H1 (cell line): ENCODE measurements around the gene FMNL2. TPM values are rescaled to one million over a fixed set of nuclear protein-coding genes. Genes with fewer than 3 reads are reported as not detected.

Source experiments
- CTCF ChIA-PET: fragments of 300-600 bp; sonication (Branson Sonifier 250); formaldehyde crosslinking; loops from one replicate; lab custom pipeline; 2021; ENCODE audit not compliant: partially characterized antibody; lab: Charles Lee
- POLR2A ChIA-PET: fragments of 300-600 bp; sonication (Branson Sonifier 250); formaldehyde crosslinking; loops from one replicate; lab custom pipeline; 2021; ENCODE audit warnings: inconsistent platforms; ENCODE audit not compliant: partially characterized antibody; lab: Charles Lee
- DNase-seq, 2 experiments: peaks; one replicate each; pipeline versions ENCODE4 v3.0.0 to v3.0.0-alpha.2; 2010 to 2022; ENCODE audit warnings: low spot score in 2 of 2, low read depth in 1 of 2, mixed read lengths in 1 of 2
- FAIRE-seq: peaks from 2 replicates; lab custom pipeline; 2011; peaks lifted over from hg19 to GRCh38; lab: Jason Lieb, UNC
- H2AFZ ChIP-seq: 2 replicates; pipeline ENCODE4 v1.8.1; 2012; ENCODE audit warnings: low read length, inconsistent platforms
- H2AK5ac ChIP-seq: 2 replicates; pipeline ENCODE4 v1.6.1; 2013; ENCODE audit warnings: low read depth, low read length
- H2BK120ac ChIP-seq: replicated peaks from 2 replicates; pipeline ENCODE3; 2013; ENCODE audit warnings: low read depth, low read length, inconsistent platforms
- H2BK12ac ChIP-seq: 2 replicates; pipeline ENCODE4 v1.6.1; 2013; ENCODE audit warnings: low read depth, low read length
- H2BK15ac ChIP-seq: 2 replicates; pipeline ENCODE4 v1.6.1; 2013; ENCODE audit warnings: low read length
- H2BK20ac ChIP-seq: 2 replicates; pipeline ENCODE4 v1.6.1; 2013; ENCODE audit warnings: low read length
- H2BK5ac ChIP-seq: 2 replicates; pipeline ENCODE4 v1.6.1; 2013; ENCODE audit warnings: low read depth, low read length
- H3K14ac ChIP-seq: 2 replicates; pipeline ENCODE4 v1.6.1; 2013; ENCODE audit warnings: inconsistent platforms; ENCODE audit not compliant: insufficient read length
- H3K18ac ChIP-seq: 2 replicates; pipeline ENCODE4 v1.6.1; 2013; ENCODE audit warnings: low read length; ENCODE audit errors: extremely low read depth
- H3K23ac ChIP-seq: 2 replicates; pipeline ENCODE4 v1.6.1; 2013; ENCODE audit warnings: inconsistent platforms; ENCODE audit not compliant: insufficient read length
- H3K23me2 ChIP-seq: 2 replicates; pipeline ENCODE4 v1.6.1; 2013; ENCODE audit warnings: low read depth, low read length
- H3K27ac ChIP-seq: 2 replicates; pipeline ENCODE4 v1.6.1; 2011; ENCODE audit warnings: low read depth, low read length, inconsistent platforms
- H3K27me3 ChIP-seq, 4 experiments: replicated peaks in 1 of 4; 1 replicate in 1 of 4; 2 replicates in 3 of 4; pipeline versions ENCODE4 v1.6.1 to v1.8.1; 2011 to 2013; ENCODE audit warnings: low read length in 3 of 4, mild to moderate bottlenecking in 3 of 4, inconsistent platforms in 2 of 4, mixed read lengths in 2 of 4, moderate library complexity in 1 of 4; ENCODE audit not compliant: control insufficient read depth in 3 of 4, insufficient read depth in 3 of 4; ENCODE audit errors: extremely low read depth in 1 of 4
- H3K36me3 ChIP-seq, 4 experiments: 2 replicates each; pipeline versions ENCODE4 v1.6.1 to v1.8.1; 2011 to 2013; ENCODE audit warnings: mild to moderate bottlenecking in 4 of 4, low read length in 3 of 4, moderate library complexity in 2 of 4, control low read depth in 1 of 4, inconsistent platforms in 1 of 4; ENCODE audit not compliant: insufficient read depth in 4 of 4, control insufficient read depth in 2 of 4
- H3K4ac ChIP-seq: replicated peaks from 2 replicates; pipeline ENCODE3; 2013; ENCODE audit warnings: low read length, low read depth, mixed read lengths, inconsistent platforms; ENCODE audit not compliant: insufficient read length
- H3K4me1 ChIP-seq, 4 experiments: replicated peaks in 1 of 4; 1 replicate in 1 of 4; 2 replicates in 3 of 4; pipeline versions ENCODE4 v1.6.1 to v1.8.1; 2011 to 2013; ENCODE audit warnings: low read length in 3 of 4, inconsistent platforms in 2 of 4, mixed read lengths in 1 of 4; ENCODE audit not compliant: insufficient read depth in 4 of 4, control insufficient read depth in 3 of 4
- H3K4me2 ChIP-seq, 2 experiments: 2 replicates each; pipeline versions ENCODE4 v1.6.1 to v1.8.1; 2011 to 2013; ENCODE audit warnings: low read depth in 2 of 2, low read length in 2 of 2, control low read depth in 1 of 2, inconsistent platforms in 1 of 2, mild to moderate bottlenecking in 1 of 2; ENCODE audit not compliant: insufficient read depth in 1 of 2
- H3K4me3 ChIP-seq, 4 experiments: fragments of 200-600, 300-600 bp in 1 of 4; sonication (generic), shearing (Covaris generic), sonication (Bioruptor Twin) in 1 of 4; 2 replicates each; pipeline versions ENCODE4 v1.5.1 to v1.8.1; 2011 to 2016; ENCODE audit warnings: low read length in 4 of 4, low read depth in 3 of 4, control low read depth in 2 of 4, inconsistent platforms in 2 of 4, mild to moderate bottlenecking in 2 of 4, mixed read lengths in 1 of 4, moderate library complexity in 1 of 4; ENCODE audit not compliant: insufficient read depth in 2 of 4; ENCODE audit errors: extremely low read depth in 1 of 4
- H3K56ac ChIP-seq: replicated peaks from 2 replicates; pipeline ENCODE3; 2013; ENCODE audit warnings: low read depth, mild to moderate bottlenecking, mixed read lengths, low read length, inconsistent platforms; ENCODE audit not compliant: insufficient read length
- H3K79me1 ChIP-seq: 2 replicates; pipeline ENCODE4 v1.6.1; 2013; ENCODE audit warnings: low read depth, low read length, control low read depth
- H3K79me2 ChIP-seq, 2 experiments: 2 replicates each; pipeline versions ENCODE4 v1.6.1 to v1.8.1; 2012 to 2013; ENCODE audit warnings: low read length in 2 of 2, mild to moderate bottlenecking in 2 of 2, inconsistent platforms in 1 of 2; ENCODE audit not compliant: insufficient read depth in 2 of 2, control insufficient read depth in 1 of 2
- H3K9ac ChIP-seq, 4 experiments: replicated peaks in 1 of 4; 1 replicate in 1 of 4; 2 replicates in 3 of 4; pipeline versions ENCODE4 v1.6.1 to v1.8.1; 2011 to 2013; ENCODE audit warnings: low read depth in 3 of 4, low read length in 3 of 4, control low read depth in 2 of 4, mild to moderate bottlenecking in 2 of 4, moderate library complexity in 2 of 4, inconsistent platforms in 1 of 4; ENCODE audit errors: extremely low read depth in 1 of 4
- H3K9me3 ChIP-seq, 2 experiments: 2 replicates each; pipeline versions ENCODE4 v1.6.1 to v1.8.1; 2012 to 2013; ENCODE audit warnings: mild to moderate bottlenecking in 2 of 2, moderate library complexity in 2 of 2, control low read depth in 1 of 2, inconsistent platforms in 1 of 2, low read depth in 1 of 2, low read length in 1 of 2, mixed read lengths in 1 of 2; ENCODE audit not compliant: insufficient read depth in 2 of 2
- H4K20me1 ChIP-seq, 2 experiments: replicated peaks in 1 of 2; 2 replicates each; pipeline versions ENCODE3 to v1.8.1; 2011 to 2013; ENCODE audit warnings: inconsistent platforms in 2 of 2, low read length in 2 of 2, mild to moderate bottlenecking in 1 of 2; ENCODE audit not compliant: insufficient read depth in 2 of 2, control insufficient read depth in 1 of 2
- H4K5ac ChIP-seq: 2 replicates; pipeline ENCODE4 v1.6.1; 2013; ENCODE audit warnings: low read length, low read depth, mixed read lengths, inconsistent platforms; ENCODE audit not compliant: insufficient read length
- H4K8ac ChIP-seq: 2 replicates; pipeline ENCODE4 v1.8.0; 2013; ENCODE audit warnings: mild to moderate bottlenecking, moderate library complexity, low read length, inconsistent platforms; ENCODE audit not compliant: insufficient read depth; ENCODE audit errors: extremely low read depth
- H4K91ac ChIP-seq: replicated peaks from 2 replicates; pipeline ENCODE3; 2013; ENCODE audit warnings: low read length, mixed read lengths, inconsistent platforms; ENCODE audit not compliant: insufficient read length
- CEBPB ChIP-seq: IDR thresholded peaks from 2 replicates; pipeline ENCODE4 v1.6.1; 2012; ENCODE audit warnings: low read depth, low read length
- EGR1 ChIP-seq: IDR thresholded peaks from 2 replicates; pipeline ENCODE4 v1.6.1; 2011; ENCODE audit warnings: low read depth, low read length, borderline replicate concordance
- FOSL1 ChIP-seq: IDR thresholded peaks from 2 replicates; pipeline ENCODE4 v1.6.1; 2011; ENCODE audit warnings: mild to moderate bottlenecking, low read depth, low read length, moderate library complexity; ENCODE audit not compliant: insufficient read depth
- RAD21 ChIP-seq, 2 experiments: IDR thresholded peaks in 1 of 2; conservative IDR thresholded peaks in 1 of 2; 2 replicates each; pipeline ENCODE4 v1.6.1; 2011; ENCODE audit warnings: low read depth in 2 of 2, low read length in 2 of 2, improper control_type of control experiment in 1 of 2, inconsistent platforms in 1 of 2, mild to moderate bottlenecking in 1 of 2, moderate library complexity in 1 of 2
- RNF2 ChIP-seq: fragments of 200-900, 300-1000 bp; sonication (generic); IDR thresholded peaks from 2 replicates; pipeline ENCODE4 v1.7.1; 2016; ENCODE audit warnings: borderline replicate concordance, low read depth, mild to moderate bottlenecking, antibody characterized with exemption, low read length; ENCODE audit not compliant: poor library complexity, severe bottlenecking; ENCODE audit errors: missing control alignments
- WGBS, 2 experiments: shearing (Covaris generic) in 1 of 2; methylation state at CpG; one replicate each; pipeline versions ENCODE4 v1.1.6 to v1.1.7; 2013 to 2015; ENCODE audit warnings: low lambda C conversion rate in 2 of 2, mixed read lengths in 2 of 2, inconsistent platforms in 1 of 2, low coverage in 1 of 2, missing lambda C conversion rate in 1 of 2; ENCODE audit not compliant: insufficient replicate concordance in 2 of 2, insufficient coverage in 1 of 2, insufficient read length in 1 of 2; ENCODE audit errors: extremely low coverage in 1 of 2, missing lambda C conversion rate in 1 of 2; 5-methylcytosine and 5-hydroxymethylcytosine counted together
- polyA plus RNA-seq, 7 experiments: library from polyadenylated mRNA; depleted of rRNA in 3 of 7; stranded (reverse) in 5 of 7; unstranded in 2 of 7; fragments of >200 nt in 5 of 7; fragments of 200-250 nt in 2 of 7; gene quantifications; 1 replicate in 5 of 7; 2 replicates in 1 of 7; 4 replicates in 1 of 7; pipeline versions ENCODE4 v1.2.1 to v1.2.3, GENCODE V29; 2011 to 2013; ENCODE audit warnings: missing spikeins in 2 of 7, mixed read lengths in 2 of 7
- total RNA-seq: library from RNA; stranded (reverse); fragmentation: NEBNext Ultra II Directional; extraction: Animal tissue kit (Norgen Biotek cat#: 25700); gene quantifications from 2 replicates; pipeline ENCODE4 v1.2.1, GENCODE V29; 2021

FMNL2 gene
- total and polyA plus RNA-seq, 2 of the 8 experiments (the other 6 are each of a cell fraction or from before 2014, with no cell fraction given) = 15.5 to 45.1 TPM

GRCh38 chr2:152405206-152406118 lies 70.5 kb downstream of the FMNL2 start:
- Histone ChIP-seq H3K79me1 (peaks cover 13% of the 10 kb centered on the region), H3K23me2 (no peaks in the 10 kb centered on the region), H3K14ac (no peak overlapping the region), H2BK15ac (no peak overlapping the region), H3K18ac (no peak overlapping the region), H4K8ac (no peak overlapping the region), H3K4me1 (peaks cover 4 to 12% (median 9%) of the 10 kb centered on the region in 4 experiments; a peak in 5 of 7 replicates), H2BK120ac (no peak overlapping the region), H3K79me2 (peaks cover 0 to 89% of the 10 kb centered on the region in 2 experiments; a peak in 3 of 4 replicates), H3K56ac (no peak overlapping the region), H2BK12ac (no peak overlapping the region), H3K9ac (no peak overlapping the region), H2BK5ac (no peak overlapping the region), H2BK20ac (no peak overlapping the region), H3K23ac (no peak overlapping the region), H4K20me1 (peaks cover 3 to 10% of the 10 kb centered on the region in 2 experiments), H3K9me3 (no peaks in the 10 kb centered on the region), H4K91ac (no peak overlapping the region), H3K36me3 (no peaks in the 10 kb centered on the region), H2AK5ac (no peak overlapping the region), H3K27ac (no peak overlapping the region), H2AFZ (no peak overlapping the region), H3K27me3 (no peaks in the 10 kb centered on the region), H3K4me3 (no peak overlapping the region), H3K4me2 (0 out of 4 replicates have a peak overlapping the region, but pooled peaks of 1 of the 2 experiments have one; percentile 5), H3K4ac (no peak overlapping the region), H4K5ac (no peak overlapping the region)
- WGBS, 2 experiments = 90% methylated on average over 2 of the region's 2 CpGs; no CpG with 5 or more reads in 1 of the 2 experiments
- TF ChIP-seq FOSL1 (no peak), EGR1 (no peak), RNF2 (no peak), RAD21 (IDR thresholded peaks at IDR 0.05 in 1 of 2, conservative IDR thresholded peaks at IDR 0.05 in 1 of 2; ENCODE audit: low read depth in 2 of 2, low read length in 2 of 2) (no peak), CEBPB (no peak)
- no peak for FAIRE-seq
- CTCF ChIA-PET = interaction anchor here (0.9 to 1.8 kb wide), 5 partner anchors 9 to 241 kb away, joined by 3 to 4 read pairs (median 3); no protein-coding TSS in a partner anchor
- no peak for DNase-seq
- POLR2A ChIA-PET = no interaction called here
